ENCODE data around the gene GUK1. TPM values are rescaled to one million over a fixed set of nuclear protein-coding genes. Genes with fewer than 3 reads are reported as not detected.

GUK1 gene, protein sequence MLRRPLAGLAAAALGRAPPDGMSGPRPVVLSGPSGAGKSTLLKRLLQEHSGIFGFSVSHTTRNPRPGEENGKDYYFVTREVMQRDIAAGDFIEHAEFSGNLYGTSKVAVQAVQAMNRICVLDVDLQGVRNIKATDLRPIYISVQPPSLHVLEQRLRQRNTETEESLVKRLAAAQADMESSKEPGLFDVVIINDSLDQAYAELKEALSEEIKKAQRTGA
- polyA plus RNA-seq (2011; rRNA removed) (282 and 373 TPM in 2 replicates), polyA minus RNA-seq (2011; rRNA and poly(A)+ RNA removed) (58.2 and 86.1 TPM in 2 replicates)

DNA sequence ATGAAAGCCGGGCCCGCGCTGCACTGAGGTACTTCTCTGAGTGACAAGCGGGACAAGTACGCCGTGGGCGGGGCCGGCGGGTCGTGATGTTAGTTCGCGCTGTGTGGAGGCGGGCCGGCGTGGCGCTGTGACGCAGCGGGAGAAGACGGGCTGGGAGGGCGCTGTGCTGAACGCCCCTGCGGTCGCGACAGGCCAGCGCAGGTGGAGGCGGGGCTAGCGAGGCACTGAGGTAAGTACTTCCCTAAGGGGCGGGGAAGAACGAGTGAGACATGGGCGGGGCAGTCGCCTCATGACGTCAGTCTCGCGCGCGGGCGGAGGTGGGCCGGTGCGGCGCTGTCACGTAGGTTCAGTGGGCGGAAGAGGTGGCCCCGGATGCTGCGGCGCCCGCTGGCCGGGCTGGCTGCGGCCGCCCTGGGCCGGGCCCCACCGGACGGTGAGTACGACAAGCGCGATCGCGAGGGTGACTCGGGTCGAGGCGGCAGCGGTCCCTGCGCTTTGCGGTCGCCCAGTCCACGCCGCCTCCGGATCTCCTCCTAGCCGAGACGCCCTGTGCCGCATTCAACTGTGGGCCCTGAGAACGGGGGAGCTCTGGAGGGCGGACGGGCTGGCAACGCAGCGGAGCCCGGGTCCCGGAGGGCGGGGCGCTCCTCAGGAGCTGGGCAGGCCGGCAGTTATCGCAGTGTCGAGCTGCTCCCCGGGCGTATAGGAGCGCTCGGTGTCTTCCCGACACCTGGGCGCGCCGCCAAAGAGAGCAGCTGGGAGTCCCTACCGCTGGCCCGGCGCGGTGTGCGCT lies at the start of gene GUK1:
Gene GUK1 (plus strand): TSS at position 349 of the 793 bp plus-strand sequence. CDS start 24 bp downstream, at position 373.
- ChIA-PET CTCF (interaction anchor here (1.0 to 1.6 kb wide), 3 partner anchors 9 to 25 kb away, joined by 3 to 5 read pairs (median 4); partner anchors contain the start of gene IBA57), POLR2A (no interaction called here)
- H3K4me3 ChIP-seq (ENCODE audit: low read depth, low read length): peak within 1 kb of the TSS; percentile 98

DNA sequence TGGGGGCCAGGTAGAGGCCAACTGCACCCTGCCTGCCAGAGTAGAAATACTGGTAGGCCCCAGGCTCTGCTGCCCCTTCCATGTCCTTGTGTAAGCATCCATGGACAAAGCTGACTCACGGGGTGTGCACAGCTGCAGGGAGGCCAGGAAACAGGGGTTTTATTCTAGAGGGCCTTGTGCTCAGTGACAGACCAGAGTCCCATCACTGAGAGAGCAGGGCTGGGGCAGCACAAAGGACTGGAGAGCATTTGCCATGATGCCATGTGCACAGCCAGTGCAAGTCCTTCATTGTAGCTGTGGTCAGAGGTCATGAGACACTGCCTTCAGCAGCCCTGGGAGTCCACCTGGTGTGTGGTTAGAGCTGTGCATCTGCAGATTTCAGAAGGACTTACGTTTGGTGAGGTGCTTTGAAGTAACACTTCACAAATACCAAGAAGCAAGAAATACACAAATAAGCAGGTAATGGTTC lies 49.4 kb upstream of the GUK1 start:
- TF ChIP-seq, protein P1, sequence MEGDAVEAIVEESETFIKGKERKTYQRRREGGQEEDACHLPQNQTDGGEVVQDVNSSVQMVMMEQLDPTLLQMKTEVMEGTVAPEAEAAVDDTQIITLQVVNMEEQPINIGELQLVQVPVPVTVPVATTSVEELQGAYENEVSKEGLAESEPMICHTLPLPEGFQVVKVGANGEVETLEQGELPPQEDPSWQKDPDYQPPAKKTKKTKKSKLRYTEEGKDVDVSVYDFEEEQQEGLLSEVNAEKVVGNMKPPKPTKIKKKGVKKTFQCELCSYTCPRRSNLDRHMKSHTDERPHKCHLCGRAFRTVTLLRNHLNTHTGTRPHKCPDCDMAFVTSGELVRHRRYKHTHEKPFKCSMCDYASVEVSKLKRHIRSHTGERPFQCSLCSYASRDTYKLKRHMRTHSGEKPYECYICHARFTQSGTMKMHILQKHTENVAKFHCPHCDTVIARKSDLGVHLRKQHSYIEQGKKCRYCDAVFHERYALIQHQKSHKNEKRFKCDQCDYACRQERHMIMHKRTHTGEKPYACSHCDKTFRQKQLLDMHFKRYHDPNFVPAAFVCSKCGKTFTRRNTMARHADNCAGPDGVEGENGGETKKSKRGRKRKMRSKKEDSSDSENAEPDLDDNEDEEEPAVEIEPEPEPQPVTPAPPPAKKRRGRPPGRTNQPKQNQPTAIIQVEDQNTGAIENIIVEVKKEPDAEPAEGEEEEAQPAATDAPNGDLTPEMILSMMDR (IDR thresholded peaks at IDR 0.05; ENCODE audit: insufficient read depth, low read depth, low read length): no peak
- POLR2A ChIA-PET: no interaction called here
- H3K4me3 ChIP-seq (ENCODE audit: low read depth, low read length): no peak overlapping the region
- H3K36me3 ChIP-seq (ENCODE audit: control insufficient read depth, insufficient read depth, low read length): peaks cover 23% of the 10 kb centered on the region
- no peak for DNase-seq (ENCODE audit: low read depth)
- no peaks in the 10 kb centered on the region for H3K27me3 ChIP-seq (ENCODE audit: control insufficient read depth, insufficient read depth, low read length)
- CTCF ChIA-PET: interaction anchor here (0.7 to 1.7 kb wide), 4 partner anchors 15 to 328 kb away, joined by 3 to 5 read pairs (median 4); partner anchors contain the start of gene MRPL55

More for the DNA sequence above, at the start of gene GUK1:
- peaks cover 8% of the 10 kb centered on the region for H3K36me3 ChIP-seq (ENCODE audit: control insufficient read depth, insufficient read depth, low read length)
- peak; percentile 98 for DNase-seq (ENCODE audit: low read depth)
- H3K27me3 ChIP-seq (ENCODE audit: control insufficient read depth, insufficient read depth, low read length): peaks cover 3% of the 10 kb centered on the region
- TF ChIP-seq, protein P1 (IDR thresholded peaks at IDR 0.05; ENCODE audit: insufficient read depth, low read depth, low read length): 0 out of 2 replicates have a peak, but pooled peaks have one; percentile 23

DNA sequence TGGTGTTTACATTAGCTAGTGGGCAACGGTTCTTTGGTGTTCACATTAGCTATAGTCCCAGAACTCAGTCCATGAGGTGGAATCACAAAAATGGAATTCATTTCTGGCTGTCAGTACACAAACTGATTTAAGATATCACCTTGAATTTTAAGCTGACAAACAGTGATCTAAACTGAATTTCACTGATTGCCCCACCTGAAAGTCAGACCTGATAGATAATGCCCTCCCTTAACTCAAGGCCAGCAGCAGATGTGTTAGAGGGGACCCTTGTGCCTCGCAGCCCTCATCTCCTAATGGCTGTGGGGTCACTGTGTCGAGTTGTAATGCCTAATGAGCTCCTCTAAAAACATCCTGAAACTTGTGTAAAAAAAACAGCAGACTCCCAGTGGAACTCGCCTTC lies 49.0 kb upstream of the GUK1 start:
- TF ChIP-seq, protein P1 (IDR thresholded peaks at IDR 0.05; ENCODE audit: insufficient read depth, low read depth, low read length): no peak
- no peak for DNase-seq (ENCODE audit: low read depth)
- no peak overlapping the region for H3K4me3 ChIP-seq (ENCODE audit: low read depth, low read length)
- ChIA-PET POLR2A (no interaction called here), CTCF (interaction anchor here (1.2 to 1.7 kb wide), 3 partner anchors 15 to 329 kb away, joined by 3 to 5 read pairs (median 4); partner anchors contain the start of gene MRPL55)
- peaks cover 23% of the 10 kb centered on the region for H3K36me3 ChIP-seq (ENCODE audit: control insufficient read depth, insufficient read depth, low read length)
- H3K27me3 ChIP-seq (ENCODE audit: control insufficient read depth, insufficient read depth, low read length): no peaks in the 10 kb centered on the region

DNA sequence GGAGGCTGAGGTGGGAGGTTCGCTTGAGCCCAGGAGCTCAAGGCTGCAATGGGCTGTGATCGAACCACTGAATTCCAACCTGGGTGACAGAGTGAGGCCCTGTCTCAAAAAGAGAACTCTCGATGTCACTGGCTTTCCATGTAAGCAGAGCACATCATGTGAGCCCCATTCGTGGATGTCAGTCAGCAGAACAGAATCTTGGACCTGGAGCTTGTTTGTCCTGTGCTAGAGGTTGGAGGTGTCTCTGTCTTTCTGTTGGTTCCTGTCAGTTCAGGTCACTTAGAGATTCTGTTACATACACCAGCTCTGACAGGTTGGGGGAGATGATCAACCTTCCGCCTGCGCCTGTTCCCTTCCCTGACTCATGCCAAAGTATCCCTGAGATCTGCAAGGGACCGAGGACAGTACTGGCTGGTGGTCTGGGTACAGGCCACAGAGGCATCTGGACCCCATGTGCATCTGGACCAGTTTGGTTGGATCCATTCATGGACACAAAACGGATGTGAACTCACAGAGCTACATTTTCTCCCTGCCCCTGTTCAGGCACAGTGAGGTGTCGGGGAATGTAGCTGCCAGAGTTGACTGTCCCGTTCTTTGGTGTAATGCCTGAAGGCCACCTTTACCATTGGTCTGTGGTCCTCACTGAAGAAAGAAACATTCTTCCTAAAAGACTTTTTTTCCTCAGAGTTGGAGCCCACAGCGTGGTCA lies 47.6 kb upstream of the GUK1 start:
- ChIA-PET POLR2A (no interaction called here), CTCF (no interaction called here)
- Histone ChIP-seq H3K4me3 (ENCODE audit: low read depth, low read length) (no peak overlapping the region), H3K36me3 (ENCODE audit: control insufficient read depth, insufficient read depth, low read length) (peaks cover 32% of the 10 kb centered on the region), H3K27me3 (ENCODE audit: control insufficient read depth, insufficient read depth, low read length) (no peaks in the 10 kb centered on the region)
- DNase-seq (ENCODE audit: low read depth): no peak
- TF ChIP-seq, protein P1 (IDR thresholded peaks at IDR 0.05; ENCODE audit: insufficient read depth, low read depth, low read length): no peak

Data from BJ (cell line).